Measurements from ENCODE around the gene RASAL2.

Gene RASAL2

DNA sequence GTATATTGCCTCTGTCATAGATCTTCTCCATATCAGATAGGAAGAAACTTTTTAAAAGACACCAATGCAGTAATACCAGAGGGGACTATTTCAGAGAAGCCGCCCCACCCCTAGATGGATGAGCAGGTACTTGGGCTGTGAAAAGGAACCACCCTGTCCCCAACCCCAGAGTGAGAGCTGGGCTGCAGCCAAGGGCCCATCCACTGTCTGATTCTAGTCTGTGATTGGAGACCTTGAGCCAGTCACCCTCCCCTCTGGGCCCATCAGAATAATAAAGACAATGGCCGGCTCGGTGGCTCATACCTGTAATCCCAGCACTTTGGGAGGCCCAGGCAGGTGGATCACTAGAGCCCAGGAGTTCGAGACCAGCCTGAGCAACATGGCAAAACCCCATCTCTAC is 397.8 kb downstream of the RASAL2 start:
- no peaks in the 10 kb centered on the region for H3K9me3 Mint-ChIP-seq
- H3K4me1 Mint-ChIP-seq (ENCODE audit: low read depth): no peaks in the 10 kb centered on the region
- H3K4me3 Mint-ChIP-seq: no peak overlapping the region
- peaks cover 6% of the 10 kb centered on the region for H3K27me3 Mint-ChIP-seq
- no peak overlapping the region for H3K27ac Mint-ChIP-seq
- H3K36me3 Mint-ChIP-seq (ENCODE audit: low read depth): no peaks in the 10 kb centered on the region

GRCh38 chr1:178492341-178492740 is 398.4 kb downstream of the RASAL2 start:
- Mint-ChIP-seq H3K36me3 (ENCODE audit: low read depth) (no peaks in the 10 kb centered on the region), H3K9me3 (no peaks in the 10 kb centered on the region), H3K27me3 (peaks cover 5% of the 10 kb centered on the region), H3K4me1 (ENCODE audit: low read depth) (no peaks in the 10 kb centered on the region), H3K27ac (no peak overlapping the region), H3K4me3 (no peak overlapping the region)

DNA sequence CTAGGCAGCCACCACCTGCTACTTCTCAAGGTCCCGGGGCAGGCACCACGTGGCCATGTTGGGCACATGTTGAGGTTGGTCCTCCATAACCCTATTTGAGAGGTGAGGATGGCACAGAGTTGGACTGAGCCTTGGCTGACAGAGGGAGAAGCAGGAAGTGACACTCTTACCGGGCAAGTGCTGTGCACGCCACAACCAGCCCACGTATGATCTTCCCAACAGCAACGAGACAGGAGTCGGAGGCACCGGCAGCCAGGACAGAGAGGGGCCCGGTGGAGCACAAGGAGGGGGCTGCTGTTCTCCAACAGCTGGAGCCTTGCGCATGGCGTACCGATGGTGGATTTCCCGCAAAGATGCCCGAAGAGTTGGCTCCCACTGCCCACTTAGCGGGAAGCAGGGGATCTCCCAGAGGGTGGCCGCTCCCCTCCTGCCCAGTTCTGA is 399.4 kb downstream of the RASAL2 start:
- no peaks in the 10 kb centered on the region for H3K9me3 Mint-ChIP-seq
- H3K36me3 Mint-ChIP-seq (ENCODE audit: low read depth): no peaks in the 10 kb centered on the region
- H3K27me3 Mint-ChIP-seq: no peaks in the 10 kb centered on the region
- no peak overlapping the region for H3K4me3 Mint-ChIP-seq
- H3K27ac Mint-ChIP-seq: no peak overlapping the region
- no peaks in the 10 kb centered on the region for H3K4me1 Mint-ChIP-seq (ENCODE audit: low read depth)

DNA sequence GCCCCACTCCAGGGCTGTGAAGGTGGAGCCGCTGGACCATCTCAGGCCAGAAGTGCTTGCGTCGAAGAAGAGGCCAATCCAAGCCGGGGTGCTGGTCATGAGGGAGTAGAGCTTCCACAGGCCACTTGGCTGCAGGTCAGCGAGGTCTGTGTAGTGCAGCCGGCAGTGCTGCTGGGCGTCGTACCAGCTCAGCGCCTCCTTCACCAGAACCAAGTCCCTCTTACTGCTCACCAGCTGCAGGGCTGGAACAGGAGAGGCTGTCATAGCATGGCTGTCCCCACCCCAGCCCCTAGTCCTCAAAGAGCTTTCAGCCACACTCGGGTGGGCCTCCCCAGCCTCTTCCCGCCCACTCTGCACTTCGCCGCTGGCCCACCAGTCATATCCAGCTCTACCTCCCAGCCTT is 400.7 kb downstream of the RASAL2 start:
- no peaks in the 10 kb centered on the region for H3K9me3 Mint-ChIP-seq
- no peak overlapping the region for H3K4me3 Mint-ChIP-seq
- H3K4me1 Mint-ChIP-seq (ENCODE audit: low read depth): no peaks in the 10 kb centered on the region
- H3K27ac Mint-ChIP-seq: no peak overlapping the region
- H3K36me3 Mint-ChIP-seq (ENCODE audit: low read depth): no peaks in the 10 kb centered on the region
- H3K27me3 Mint-ChIP-seq: no peaks in the 10 kb centered on the region

DNA sequence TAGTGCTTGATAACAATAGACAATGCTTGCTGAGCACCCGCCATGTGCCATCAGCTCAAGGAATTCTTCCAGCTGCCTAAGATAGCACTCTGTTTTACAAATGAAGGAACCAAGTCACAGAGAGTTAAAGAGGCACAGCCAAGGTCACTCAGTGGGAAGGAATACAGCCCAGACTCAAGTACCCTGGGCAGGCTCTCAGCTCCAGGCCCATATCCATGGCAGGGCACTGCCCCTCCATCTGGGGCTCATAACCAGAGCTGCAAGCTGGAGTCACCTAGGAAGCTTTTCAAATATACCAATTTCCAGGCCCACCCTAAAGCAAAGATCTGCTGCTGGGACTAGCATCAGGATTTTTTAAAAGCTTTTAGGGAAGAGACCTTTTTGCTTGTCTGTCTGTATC is 401.3 kb downstream of the RASAL2 start:
- no peaks in the 10 kb centered on the region for H3K4me1 Mint-ChIP-seq (ENCODE audit: low read depth)
- H3K9me3 Mint-ChIP-seq: no peaks in the 10 kb centered on the region
- no peak overlapping the region for H3K4me3 Mint-ChIP-seq

GRCh38 chr1:178495741-178496409 is 402.0 kb downstream of the RASAL2 start:
- Mint-ChIP-seq H3K4me3 (no peak overlapping the region), H3K36me3 (ENCODE audit: low read depth) (no peaks in the 10 kb centered on the region), H3K9me3 (no peaks in the 10 kb centered on the region), H3K4me1 (ENCODE audit: low read depth) (no peaks in the 10 kb centered on the region), H3K27me3 (no peaks in the 10 kb centered on the region), H3K27ac (no peak overlapping the region)

More for the DNA sequence above, 401.3 kb downstream of the RASAL2 start:
- H3K36me3 Mint-ChIP-seq (ENCODE audit: low read depth): no peaks in the 10 kb centered on the region
- no peak overlapping the region for H3K27ac Mint-ChIP-seq
- H3K27me3 Mint-ChIP-seq: no peaks in the 10 kb centered on the region

DNA sequence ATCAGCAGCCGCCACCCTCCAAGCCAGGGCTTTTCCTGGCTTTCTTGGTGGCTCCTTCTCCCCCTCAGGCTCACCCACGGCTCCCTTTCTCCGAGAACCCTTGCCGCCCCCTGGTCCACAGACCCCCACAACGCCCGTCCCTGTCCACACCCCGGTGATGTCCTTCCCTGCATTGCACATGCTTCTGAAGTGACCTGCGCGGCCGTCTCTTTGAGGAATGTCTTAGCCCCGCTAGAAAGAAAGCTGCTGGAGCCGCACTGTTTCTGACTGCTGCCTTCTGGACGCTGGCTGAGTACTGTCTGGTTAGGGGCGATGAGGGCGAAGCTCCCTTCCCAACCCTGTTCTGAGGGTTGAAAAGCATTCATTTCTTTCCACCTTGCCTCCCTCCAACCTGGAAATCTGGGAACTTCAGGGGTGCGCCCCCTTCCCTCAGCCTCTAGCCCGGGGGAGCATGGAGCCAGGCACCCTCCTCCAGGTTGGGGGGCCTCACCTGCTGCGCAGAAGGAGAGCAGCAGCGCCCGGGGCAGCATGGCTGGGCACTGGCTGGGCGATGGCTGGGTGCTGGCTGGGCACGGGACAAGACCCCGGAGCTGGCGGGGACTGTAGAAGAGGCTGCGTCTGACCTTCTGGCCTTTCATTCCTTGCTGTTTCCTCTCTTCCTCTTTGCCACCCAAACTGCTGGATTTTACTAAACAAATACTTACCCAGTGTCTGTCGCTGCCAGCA is 402.7 kb downstream of the RASAL2 start, which contains the start of gene CLEC20A:
TSS of gene CLEC20A (minus strand) at position 555 of the 726 bp plus-strand sequence. CDS start at position 530, 25 bp downstream.
- H3K4me3 Mint-ChIP-seq: no peak within 1 kb of the TSS
- H3K4me1 Mint-ChIP-seq (ENCODE audit: low read depth): no peaks in the 10 kb centered on the region
- H3K36me3 Mint-ChIP-seq (ENCODE audit: low read depth): no peaks in the 10 kb centered on the region
- H3K9me3 Mint-ChIP-seq: no peaks in the 10 kb centered on the region
- H3K27me3 Mint-ChIP-seq: no peaks in the 10 kb centered on the region
- no peak within 1 kb of the TSS for H3K27ac Mint-ChIP-seq

GRCh38 chr1:178497903-178498478 is 404.1 kb downstream of the RASAL2 start:
- H3K27ac Mint-ChIP-seq: no peak overlapping the region
- no peaks in the 10 kb centered on the region for H3K36me3 Mint-ChIP-seq (ENCODE audit: low read depth)
- no peaks in the 10 kb centered on the region for H3K9me3 Mint-ChIP-seq
- no peaks in the 10 kb centered on the region for H3K27me3 Mint-ChIP-seq
- no peak overlapping the region for H3K4me3 Mint-ChIP-seq
- no peaks in the 10 kb centered on the region for H3K4me1 Mint-ChIP-seq (ENCODE audit: low read depth)

- Mint-ChIP-seq H3K27ac (no peak overlapping the region), H3K4me1 (ENCODE audit: low read depth) (no peaks in the 10 kb centered on the region), H3K9me3 (no peaks in the 10 kb centered on the region), H3K36me3 (ENCODE audit: low read depth) (no peaks in the 10 kb centered on the region), H3K27me3 (peaks cover 1% of the 10 kb centered on the region), H3K4me3 (no peak overlapping the region)
These were observed 405.2 kb downstream of the RASAL2 start for GRCh38 chr1:178498896-178499675.

DNA sequence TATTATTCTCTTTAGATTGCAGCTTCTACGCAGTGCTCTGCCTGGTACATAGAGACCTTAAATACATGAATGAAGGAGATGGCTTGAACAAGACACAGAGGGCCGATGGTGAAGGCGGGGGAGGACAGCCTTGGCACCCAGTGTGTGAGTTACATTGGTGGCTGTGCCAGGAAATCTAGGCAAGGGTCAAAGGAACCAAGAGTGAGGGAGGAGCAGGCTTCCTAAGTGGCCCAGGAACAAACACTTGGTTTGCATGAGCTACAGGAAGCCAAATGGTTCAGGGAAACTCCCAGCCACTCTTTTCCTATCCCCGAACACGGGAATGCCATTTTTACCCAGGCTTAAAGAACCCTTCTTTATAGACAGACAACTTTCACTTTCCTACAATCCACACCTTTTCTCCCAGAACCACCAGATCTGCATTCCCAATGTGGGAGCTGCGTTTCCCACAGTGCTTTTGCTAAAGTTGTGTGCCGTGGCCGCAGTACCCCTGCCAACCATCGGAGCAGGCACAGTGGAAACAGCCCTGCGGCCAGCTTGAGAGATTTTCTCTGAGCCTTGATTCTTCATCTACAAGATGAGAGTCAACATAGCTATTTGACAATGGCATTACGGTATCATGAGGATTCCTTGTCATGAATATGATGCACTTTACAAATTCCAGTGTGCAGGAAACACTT is 406.3 kb downstream of the RASAL2 start:
- no peak overlapping the region for H3K4me3 Mint-ChIP-seq
- H3K36me3 Mint-ChIP-seq (ENCODE audit: low read depth): no peaks in the 10 kb centered on the region
- H3K4me1 Mint-ChIP-seq (ENCODE audit: low read depth): no peaks in the 10 kb centered on the region

GRCh38 chr1:178500936-178501554 is 407.1 kb downstream of the RASAL2 start:
- H3K36me3 Mint-ChIP-seq (ENCODE audit: low read depth): no peaks in the 10 kb centered on the region
- no peaks in the 10 kb centered on the region for H3K4me1 Mint-ChIP-seq (ENCODE audit: low read depth)
- no peak overlapping the region for H3K27ac Mint-ChIP-seq
- H3K9me3 Mint-ChIP-seq: no peaks in the 10 kb centered on the region
- peaks cover 5% of the 10 kb centered on the region for H3K27me3 Mint-ChIP-seq
- H3K4me3 Mint-ChIP-seq: no peak overlapping the region

More for the DNA sequence above, 406.3 kb downstream of the RASAL2 start:
- H3K27me3 Mint-ChIP-seq: peaks cover 5% of the 10 kb centered on the region
- H3K9me3 Mint-ChIP-seq: no peaks in the 10 kb centered on the region
- H3K27ac Mint-ChIP-seq: no peak overlapping the region

- Mint-ChIP-seq H3K36me3 (ENCODE audit: low read depth) (no peaks in the 10 kb centered on the region), H3K4me1 (ENCODE audit: low read depth) (no peaks in the 10 kb centered on the region), H3K27ac (no peak overlapping the region), H3K27me3 (peaks cover 5% of the 10 kb centered on the region), H3K4me3 (no peak overlapping the region), H3K9me3 (no peaks in the 10 kb centered on the region)
These were observed 407.9 kb downstream of the RASAL2 start for GRCh38 chr1:178501705-178502329.

GRCh38 chr1:178502330-178502714 is 408.4 kb downstream of the RASAL2 start:
- peaks cover 5% of the 10 kb centered on the region for H3K27me3 Mint-ChIP-seq
- H3K9me3 Mint-ChIP-seq: no peaks in the 10 kb centered on the region
- H3K4me1 Mint-ChIP-seq (ENCODE audit: low read depth): no peaks in the 10 kb centered on the region
- no peaks in the 10 kb centered on the region for H3K36me3 Mint-ChIP-seq (ENCODE audit: low read depth)
- H3K27ac Mint-ChIP-seq: no peak overlapping the region
- H3K4me3 Mint-ChIP-seq: no peak overlapping the region

- no peak overlapping the region for H3K27ac Mint-ChIP-seq
- no peak overlapping the region for H3K4me3 Mint-ChIP-seq
- no peaks in the 10 kb centered on the region for H3K4me1 Mint-ChIP-seq (ENCODE audit: low read depth)
- no peaks in the 10 kb centered on the region for H3K9me3 Mint-ChIP-seq
- peaks cover 5% of the 10 kb centered on the region for H3K27me3 Mint-ChIP-seq
- H3K36me3 Mint-ChIP-seq (ENCODE audit: low read depth): no peaks in the 10 kb centered on the region
These were observed 409.0 kb downstream of the RASAL2 start for GRCh38 chr1:178502856-178503255.

Data from stimulated activated naive CD8-positive, alpha-beta T cell treated with anti-CD3 and anti-CD28 coated beads, Interleukin-15, Interleukin-2, amounts not matched to agents 100 ng/mL and 50 ng/mL, for 24 hours (primary cell).